ENCODE measurements around the gene MYO1B.

The MYO1B gene

DNA sequence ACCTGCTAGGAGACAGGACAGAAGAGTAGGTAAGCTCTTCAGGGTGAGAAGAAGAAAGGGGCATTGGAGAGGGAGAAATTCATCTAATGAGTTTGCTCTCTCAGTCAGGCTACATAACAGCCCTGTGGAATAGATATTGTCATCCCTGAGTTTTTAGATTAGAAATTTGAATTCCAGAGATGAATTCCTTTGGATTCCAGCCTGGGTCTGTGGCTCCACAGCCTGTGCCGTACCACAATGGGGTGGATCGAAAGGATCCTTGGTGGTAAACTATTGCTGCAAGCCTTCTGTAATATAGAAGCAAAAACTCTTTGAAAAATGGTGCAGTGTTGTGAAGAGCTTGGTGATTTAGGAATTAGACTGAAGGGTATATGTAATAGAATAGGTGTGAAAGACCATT, 21.0 kb downstream of the MYO1B start:
- TF ChIP-seq ZFX (IDR thresholded peaks at IDR 0.05; ENCODE audit: borderline replicate concordance), result no peak
- no peak for TF ChIP-seq CTCF (IDR thresholded peaks at IDR 0.05)
- no peak overlapping the region for H3K27ac ChIP-seq

GRCh38 chr2:191268596-191268995, 23.4 kb downstream of the MYO1B start:
- H3K27ac ChIP-seq, result no peak overlapping the region
- TF ChIP-seq ZFX (IDR thresholded peaks at IDR 0.05; ENCODE audit: borderline replicate concordance) (no peak), CTCF (IDR thresholded peaks at IDR 0.05) (no peak)

- TF ChIP-seq CTCF (IDR thresholded peaks at IDR 0.05) (no peak), ZFX (IDR thresholded peaks at IDR 0.05; ENCODE audit: borderline replicate concordance) (no peak)
- H3K27ac ChIP-seq, result no peak overlapping the region
Measured at GRCh38 chr2:191270306-191271161, 25.3 kb downstream of the MYO1B start.

- TF ChIP-seq CTCF (IDR thresholded peaks at IDR 0.05) (no peak), ZFX (IDR thresholded peaks at IDR 0.05; ENCODE audit: borderline replicate concordance) (no peak)
- H3K27ac ChIP-seq, result no peak overlapping the region
Measured at GRCh38 chr2:191272064-191272463, 26.9 kb downstream of the MYO1B start.

GRCh38 chr2:191274413-191274815, 29.2 kb downstream of the MYO1B start:
- TF ChIP-seq ZFX (IDR thresholded peaks at IDR 0.05; ENCODE audit: borderline replicate concordance) (no peak), CTCF (IDR thresholded peaks at IDR 0.05) (no peak)
- H3K27ac ChIP-seq, result no peak overlapping the region

DNA sequence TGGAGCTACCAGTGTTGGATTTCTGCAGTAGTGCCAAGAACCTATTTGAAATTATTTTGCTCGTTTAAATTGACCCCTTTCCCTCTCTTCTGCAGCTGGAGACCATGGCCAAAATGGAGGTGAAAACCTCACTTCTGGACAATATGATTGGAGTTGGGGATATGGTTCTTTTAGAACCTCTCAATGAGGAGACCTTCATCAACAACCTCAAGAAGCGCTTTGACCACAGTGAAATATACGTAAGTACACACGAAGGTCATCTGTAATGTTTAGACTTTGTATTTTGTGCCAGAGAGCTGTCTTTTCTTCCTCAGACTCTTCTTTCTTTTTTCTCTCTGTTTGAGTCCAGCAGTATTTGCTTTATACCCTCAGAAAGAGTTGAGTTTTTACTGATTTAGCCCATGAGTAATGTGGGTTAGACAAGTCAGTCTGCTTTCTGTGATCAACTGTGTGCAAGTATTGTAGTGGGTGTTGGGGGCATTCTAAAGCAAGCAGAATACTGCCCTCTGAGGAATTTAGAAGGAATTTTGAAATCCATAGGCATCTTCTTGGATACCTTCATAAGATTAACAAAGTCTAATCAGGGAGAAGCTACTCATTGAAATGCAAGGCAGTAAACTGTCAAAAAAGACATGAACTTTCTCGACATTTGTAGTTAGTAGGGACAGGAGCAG, 31.7 kb downstream of the MYO1B start:
- TF ChIP-seq CTCF (IDR thresholded peaks at IDR 0.05) (no peak), ZFX (IDR thresholded peaks at IDR 0.05; ENCODE audit: borderline replicate concordance) (no peak)
- H3K27ac ChIP-seq, result no peak overlapping the region

DNA sequence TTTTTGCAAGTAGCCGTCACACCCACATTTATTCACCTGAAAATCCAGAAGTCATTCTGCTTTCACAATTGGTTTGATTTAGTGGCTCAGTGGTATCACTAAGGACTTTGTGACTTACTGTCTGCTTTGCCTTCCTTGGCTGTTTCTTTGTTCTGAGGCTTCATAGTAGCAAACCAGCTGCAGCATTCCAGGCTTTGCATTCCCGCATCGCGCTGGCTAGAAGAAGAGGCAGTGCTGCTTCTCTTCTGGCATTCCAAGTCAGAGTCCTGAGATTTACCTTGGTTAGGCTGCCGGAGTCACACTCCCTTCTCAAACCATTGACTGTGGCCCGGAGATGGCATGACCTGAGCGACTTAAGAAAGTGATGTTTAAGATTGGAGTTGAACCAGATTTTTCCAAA, 35.1 kb downstream of the MYO1B start:
- H3K27ac ChIP-seq, result no peak overlapping the region
- TF ChIP-seq CTCF (IDR thresholded peaks at IDR 0.05) (no peak), ZFX (IDR thresholded peaks at IDR 0.05; ENCODE audit: borderline replicate concordance) (no peak)

Measured in 22Rv1 (cell line).